CD4-positive, alpha-beta T cell treated with Interleukin-17A for 4 hours (primary cell): ENCODE measurements around the gene KIAA0513.

Experiments
- DNase-seq: peaks from one replicate; pipeline ENCODE4 v3.0.0-alpha.2; 2020; ENCODE audit warnings: mixed read lengths

KIAA0513 gene

GRCh38 chr16:85075236-85075924 is 47.8 kb downstream of the KIAA0513 start:
- no peak for DNase-seq

- DNase-seq = no peak
These were observed 49.4 kb downstream of the KIAA0513 start for GRCh38 chr16:85077039-85077438.

DNA sequence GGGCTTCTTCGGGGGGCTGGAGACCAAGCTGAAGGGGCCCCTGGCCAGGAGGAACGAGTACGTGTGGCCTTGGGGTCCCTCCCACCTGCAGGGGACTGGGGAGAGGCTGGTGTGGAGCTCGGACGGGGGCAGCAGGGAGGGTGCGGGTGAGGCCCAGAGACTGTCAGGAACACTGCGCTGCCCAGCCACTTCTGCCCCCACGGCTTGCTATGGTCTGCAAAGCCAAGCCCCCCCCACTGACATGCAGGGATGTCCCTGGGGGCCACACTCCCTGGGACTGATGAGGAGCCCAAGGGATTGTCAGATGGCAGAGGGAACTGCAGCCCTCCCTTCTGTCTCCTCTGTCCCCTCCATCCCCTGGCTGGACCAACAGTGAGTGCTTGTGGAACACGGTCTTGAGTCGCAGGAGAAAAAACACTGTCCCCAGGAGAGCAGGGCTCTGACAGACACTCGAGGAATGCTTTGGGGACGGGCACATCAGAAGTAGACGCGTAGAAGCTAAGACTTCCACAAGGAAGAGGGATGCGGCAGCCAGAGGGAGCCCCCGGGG is 50.1 kb downstream of the KIAA0513 start:
- DNase-seq = no peak

GRCh38 chr16:85078226-85078625 is 50.6 kb downstream of the KIAA0513 start:
- no peak for DNase-seq

- DNase-seq = no peak
These were observed 51.4 kb downstream of the KIAA0513 start for GRCh38 chr16:85078952-85079351.

GRCh38 chr16:85079785-85080570 is 52.4 kb downstream of the KIAA0513 start:
- DNase-seq = no peak

DNA sequence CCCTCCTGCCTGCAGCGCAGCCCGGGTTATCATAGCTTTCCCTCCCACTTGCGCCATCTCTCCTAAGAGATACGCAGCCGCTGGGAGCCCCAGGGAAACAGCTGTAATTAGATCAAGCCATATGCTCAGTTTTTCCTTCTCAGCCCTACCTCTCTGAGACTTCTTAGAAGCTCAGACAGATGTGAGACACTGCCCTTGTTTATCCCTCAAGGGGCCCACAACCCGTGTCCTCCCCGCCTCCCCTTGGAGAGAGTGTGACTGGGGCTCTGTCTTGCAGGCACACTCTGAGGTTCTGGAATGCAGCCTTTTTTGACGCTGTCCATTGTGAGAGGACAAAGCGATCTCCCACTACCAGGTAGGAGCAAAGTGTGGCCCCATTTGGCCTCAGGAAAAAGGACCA is 53.4 kb downstream of the KIAA0513 start:
- no peak for DNase-seq

DNA sequence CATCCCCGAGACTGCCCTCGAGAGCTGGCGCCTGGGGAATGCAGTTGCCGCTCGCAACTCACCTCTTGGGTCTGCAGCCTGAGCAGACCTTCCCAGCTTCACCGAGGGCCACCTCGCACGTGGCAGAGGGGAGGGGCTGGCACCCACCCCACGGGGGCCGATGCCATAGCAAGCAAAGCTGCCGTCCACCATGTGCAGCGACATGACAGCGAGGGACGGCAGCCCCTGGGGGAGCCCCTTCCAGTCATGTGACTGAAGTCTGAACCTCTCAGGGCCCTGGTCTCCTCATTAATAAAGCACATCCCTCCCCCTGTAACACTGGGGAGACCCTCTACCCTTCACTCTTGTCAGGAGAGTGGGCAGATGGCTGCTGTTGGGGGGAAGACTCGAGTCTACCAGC is 54.2 kb downstream of the KIAA0513 start:
- DNase-seq = no peak

- no peak for DNase-seq
These were observed 54.8 kb downstream of the KIAA0513 start for GRCh38 chr16:85082173-85083050.

- no peak for DNase-seq
These were observed 55.5 kb downstream of the KIAA0513 start for GRCh38 chr16:85083051-85083639.

DNA sequence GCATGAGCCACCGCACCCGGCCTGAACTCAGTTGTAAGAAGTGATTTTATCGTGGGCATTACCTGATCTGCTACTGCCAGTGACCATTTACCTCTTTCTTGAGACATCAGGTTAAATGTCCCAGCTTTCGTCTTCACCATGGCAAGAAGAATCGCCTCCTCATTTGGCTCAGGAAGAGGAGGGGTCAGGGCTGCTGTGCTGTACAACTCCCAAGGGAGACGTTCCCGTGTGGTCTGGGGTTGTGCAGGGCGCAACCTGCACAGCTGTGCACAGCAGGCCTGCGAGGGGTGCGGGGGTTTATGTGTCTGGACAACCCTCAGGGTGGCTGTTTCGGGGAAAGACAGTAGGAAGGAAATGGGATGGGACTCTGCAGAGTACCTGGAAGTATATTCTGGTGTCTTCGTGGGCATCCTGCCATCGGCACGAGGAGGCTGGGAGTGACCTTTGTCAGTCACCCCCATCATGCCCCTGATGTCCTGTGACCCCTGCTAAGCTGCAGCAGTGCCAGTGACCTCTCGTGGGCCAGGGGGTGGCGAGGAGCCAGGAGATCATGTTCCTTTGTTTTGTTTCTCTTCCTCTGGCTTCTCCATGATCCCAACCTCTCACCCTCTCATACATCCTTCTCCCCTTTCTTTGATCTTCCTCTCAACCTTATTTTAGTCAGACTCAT is 57.4 kb downstream of the KIAA0513 start:
- no peak for DNase-seq

- DNase-seq = no peak
These were observed 58.1 kb downstream of the KIAA0513 start for GRCh38 chr16:85085721-85086120.

- DNase-seq = peak; percentile 86
These were observed 59.0 kb downstream of the KIAA0513 start for GRCh38 chr16:85086347-85087291.

- no peak for DNase-seq
These were observed 60.4 kb downstream of the KIAA0513 start for GRCh38 chr16:85087899-85088569.

DNA sequence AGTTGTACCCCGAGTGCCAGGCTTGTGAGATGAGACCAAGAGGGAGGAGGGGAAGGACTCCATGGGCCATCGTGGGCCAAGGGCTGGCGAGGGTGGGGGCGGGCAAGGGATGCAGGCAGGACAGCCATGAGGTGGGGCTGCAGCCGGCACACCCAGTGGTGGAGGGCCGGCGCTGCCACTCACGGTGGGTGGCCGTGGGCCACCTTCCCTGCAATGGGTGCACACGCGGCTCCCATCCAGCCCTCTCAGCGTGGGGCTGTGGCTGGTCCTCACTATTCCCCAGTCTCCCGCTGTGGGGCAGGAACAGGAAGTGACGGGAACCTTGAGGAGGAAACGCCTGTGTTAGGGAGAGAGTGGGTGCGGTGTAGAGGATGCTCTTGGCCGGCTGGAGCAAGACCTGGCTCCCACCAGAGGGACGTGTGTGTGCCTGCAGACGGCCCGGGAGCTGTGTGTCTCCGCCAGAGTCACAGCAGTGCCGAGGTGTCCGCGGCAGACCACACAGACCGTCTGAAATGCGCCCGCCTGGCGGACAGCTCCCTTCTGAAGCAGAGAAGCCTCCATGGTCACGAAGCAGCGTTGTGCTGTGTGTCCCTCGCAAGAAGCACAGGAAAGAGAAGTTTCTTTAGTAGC is 61.1 kb downstream of the KIAA0513 start:
- DNase-seq = no peak

DNA sequence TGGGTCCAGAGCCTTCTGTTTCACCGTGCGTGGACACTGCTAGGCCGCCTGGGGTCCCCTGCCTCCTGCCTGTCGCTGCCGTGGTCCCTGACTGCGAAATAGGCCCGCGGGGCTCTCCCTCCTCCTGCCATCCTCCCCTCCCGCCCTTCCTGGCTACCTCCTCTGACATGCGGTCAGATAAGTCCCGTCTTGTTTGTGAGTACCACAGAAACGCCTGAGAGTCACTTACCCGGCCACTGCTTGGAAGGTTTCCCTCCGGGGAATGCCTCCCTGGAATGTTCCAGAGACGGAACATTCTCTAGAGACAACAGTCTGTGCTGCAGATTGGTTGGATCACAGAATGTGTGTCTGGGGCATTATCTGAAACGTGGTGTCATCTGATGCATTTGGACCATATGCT is 61.9 kb downstream of the KIAA0513 start:
- DNase-seq = no peak

GRCh38 chr16:85090181-85090580 is 62.6 kb downstream of the KIAA0513 start:
- no peak for DNase-seq

DNA sequence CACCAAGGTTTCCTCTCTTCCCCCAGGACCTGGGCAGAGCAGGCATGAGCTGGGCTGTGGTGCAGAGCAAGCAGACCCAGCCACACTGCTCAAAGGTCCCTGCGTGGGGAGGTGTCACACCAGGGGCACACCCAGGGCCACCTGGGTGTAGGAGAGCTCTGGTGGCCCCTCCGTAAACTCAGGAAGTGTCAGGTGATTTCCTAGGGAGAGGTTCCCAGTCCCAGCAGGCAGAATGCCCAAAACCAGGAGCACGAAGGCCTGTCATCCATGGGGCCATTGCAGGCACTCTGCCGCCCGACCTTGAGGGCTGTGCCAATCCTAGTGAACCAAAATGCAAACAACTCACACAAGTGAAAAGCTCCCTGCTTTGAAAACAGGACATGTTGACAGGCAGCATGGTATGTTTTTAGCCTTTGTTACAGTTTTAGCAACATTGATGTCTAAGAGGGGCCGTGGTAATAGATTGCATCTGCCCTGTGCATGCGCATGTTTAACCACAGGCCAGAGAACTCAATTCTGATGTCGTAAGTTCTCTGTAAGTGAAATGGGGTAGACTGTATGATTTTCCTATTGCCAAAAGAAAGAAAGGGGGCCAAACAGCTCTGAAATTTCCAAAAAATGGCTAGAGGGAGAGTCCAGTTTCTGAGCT is 63.4 kb downstream of the KIAA0513 start:
- no peak for DNase-seq

DNA sequence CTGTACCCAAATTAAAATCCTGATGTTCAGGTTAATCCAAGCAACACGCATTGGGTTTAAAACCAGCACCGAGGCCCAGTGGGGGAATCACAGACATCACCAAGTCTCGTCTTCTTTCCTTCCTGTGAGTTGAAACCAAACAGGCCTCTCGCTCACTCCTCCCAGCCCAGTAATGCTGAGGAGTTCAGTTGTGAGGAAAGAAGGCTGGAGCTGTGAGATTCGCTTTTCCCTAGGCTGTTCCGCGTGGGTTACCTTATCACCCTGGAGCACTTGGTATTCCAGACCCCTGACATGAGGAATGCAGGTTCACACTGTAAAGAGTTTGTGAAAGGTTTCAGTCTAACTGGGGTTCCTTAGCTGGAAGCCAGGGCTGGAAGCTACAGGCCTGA is 63.9 kb downstream of the KIAA0513 start:
- no peak for DNase-seq
